ENCODE measurements around the gene ZNF513.

The ZNF513 gene

GRCh38 chr2:27409321-27410073, 29.0 kb upstream of the ZNF513 start, which contains the start of gene PPM1G:
PPM1G (minus strand) TSS chr2:27409591; CDS start chr2:27409422, 169 bp downstream.
- H3K9ac ChIP-seq (ENCODE audit: low read depth, low read length) = peak within 1 kb of the TSS; percentile 93
- H3K27ac ChIP-seq (ENCODE audit: low read length) = peak within 1 kb of the TSS; percentile 81
- no peaks in the 10 kb centered on the region for H3K27me3 ChIP-seq (ENCODE audit: insufficient read depth, low read length)
- peaks cover 24% of the 10 kb centered on the region; the same call in 1 of the 2 replicates for H3K36me3 ChIP-seq (ENCODE audit: insufficient read depth, low read depth, low read length)
- H3K9me3 ChIP-seq (ENCODE audit: insufficient read depth, low read depth, low read length) = no peaks in the 10 kb centered on the region
- peak within 1 kb of the TSS; percentile 85 for H3K4me3 ChIP-seq (ENCODE audit: low read length)
- H3K4me1 ChIP-seq (ENCODE audit: insufficient read depth, low read length) = no peaks in the 10 kb centered on the region

DNA sequence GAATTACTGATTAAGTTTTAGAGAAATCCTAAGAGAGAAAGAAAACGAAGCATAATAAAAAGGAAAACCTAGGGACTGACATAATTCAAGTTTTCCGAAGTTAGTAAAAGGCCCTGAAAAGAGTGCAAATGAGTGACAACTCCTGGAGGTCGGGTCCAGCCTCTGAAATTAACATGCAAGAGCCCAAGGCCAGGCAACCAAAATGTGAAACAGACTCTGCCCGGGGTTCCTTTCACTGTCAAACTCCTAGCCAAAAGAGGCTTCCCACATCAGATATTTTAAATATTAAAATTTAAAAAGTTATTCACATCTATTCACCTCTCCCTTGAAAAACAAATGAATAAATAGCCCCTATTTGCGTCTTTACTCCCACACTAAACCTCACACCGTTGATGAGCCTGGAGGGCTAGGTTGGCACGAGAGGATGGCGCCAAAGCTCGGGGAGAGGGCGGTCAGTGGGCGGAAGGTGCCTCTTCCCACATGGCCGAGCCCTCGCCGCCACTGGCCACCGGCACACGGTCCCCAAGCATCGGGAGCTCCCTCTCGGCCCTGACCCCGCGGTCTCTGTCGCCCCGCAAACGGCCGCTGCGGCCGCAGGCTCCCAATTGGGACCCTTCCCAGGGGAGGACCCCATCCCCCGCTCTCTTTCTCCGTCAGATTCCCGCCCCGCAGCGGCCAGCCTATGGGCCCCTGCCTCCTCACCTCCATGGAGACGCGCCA, 28.2 kb upstream of the ZNF513 start:
- H3K36me3 ChIP-seq (ENCODE audit: insufficient read depth, low read depth, low read length) = peaks cover 26% of the 10 kb centered on the region; the same call in 1 of the 2 replicates
- no peaks in the 10 kb centered on the region for H3K9me3 ChIP-seq (ENCODE audit: insufficient read depth, low read depth, low read length)
- no peaks in the 10 kb centered on the region for H3K27me3 ChIP-seq (ENCODE audit: insufficient read depth, low read length)
- no peaks in the 10 kb centered on the region for H3K4me1 ChIP-seq (ENCODE audit: insufficient read depth, low read length)
- peak overlapping the region; percentile 85 for H3K4me3 ChIP-seq (ENCODE audit: low read length)
- peak overlapping the region; percentile 81 for H3K27ac ChIP-seq (ENCODE audit: low read length)
- H3K9ac ChIP-seq (ENCODE audit: low read depth, low read length) = peak overlapping the region; percentile 93

DNA sequence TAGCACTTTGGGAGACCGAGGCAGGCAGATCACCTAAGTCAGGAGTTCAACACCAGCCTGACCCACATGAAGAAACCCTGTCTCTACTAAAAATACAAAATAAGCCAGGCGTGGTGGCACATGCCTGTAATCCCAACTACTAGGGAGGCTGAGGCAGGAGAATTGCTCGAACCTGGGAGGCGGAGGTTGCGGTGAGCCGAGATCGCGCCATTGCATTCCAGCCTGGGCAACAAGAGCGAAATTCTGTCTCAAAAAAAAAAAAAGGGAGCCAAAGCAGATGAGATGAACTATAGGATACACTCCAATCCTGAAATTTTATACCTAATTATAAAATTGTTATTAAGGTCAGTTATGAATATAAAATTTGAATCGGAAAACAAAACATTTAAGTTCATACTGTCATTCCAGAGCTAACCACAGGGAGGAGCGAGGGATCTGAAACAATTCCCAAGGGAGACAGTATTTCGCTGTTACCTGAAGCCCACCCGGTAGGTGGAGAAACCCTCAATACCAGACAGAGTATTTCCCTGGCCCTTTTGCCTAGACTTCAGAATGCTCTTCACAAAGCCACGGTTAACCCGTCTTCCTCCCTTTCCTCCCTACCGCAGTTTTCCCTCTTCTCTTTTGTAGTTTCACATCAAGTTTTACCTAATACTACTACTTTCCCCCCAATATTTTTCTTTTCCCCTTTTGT, 27.4 kb upstream of the ZNF513 start:
- no peak overlapping the region for H3K27ac ChIP-seq (ENCODE audit: low read length)
- no peaks in the 10 kb centered on the region for H3K9me3 ChIP-seq (ENCODE audit: insufficient read depth, low read depth, low read length)
- no peaks in the 10 kb centered on the region for H3K27me3 ChIP-seq (ENCODE audit: insufficient read depth, low read length)
- H3K9ac ChIP-seq (ENCODE audit: low read depth, low read length) = peak overlapping the region; percentile 93
- peaks cover 30% of the 10 kb centered on the region; the same call in 1 of the 2 replicates for H3K36me3 ChIP-seq (ENCODE audit: insufficient read depth, low read depth, low read length)
- peak overlapping the region; percentile 85 for H3K4me3 ChIP-seq (ENCODE audit: low read length)
- no peaks in the 10 kb centered on the region for H3K4me1 ChIP-seq (ENCODE audit: insufficient read depth, low read length)

DNA sequence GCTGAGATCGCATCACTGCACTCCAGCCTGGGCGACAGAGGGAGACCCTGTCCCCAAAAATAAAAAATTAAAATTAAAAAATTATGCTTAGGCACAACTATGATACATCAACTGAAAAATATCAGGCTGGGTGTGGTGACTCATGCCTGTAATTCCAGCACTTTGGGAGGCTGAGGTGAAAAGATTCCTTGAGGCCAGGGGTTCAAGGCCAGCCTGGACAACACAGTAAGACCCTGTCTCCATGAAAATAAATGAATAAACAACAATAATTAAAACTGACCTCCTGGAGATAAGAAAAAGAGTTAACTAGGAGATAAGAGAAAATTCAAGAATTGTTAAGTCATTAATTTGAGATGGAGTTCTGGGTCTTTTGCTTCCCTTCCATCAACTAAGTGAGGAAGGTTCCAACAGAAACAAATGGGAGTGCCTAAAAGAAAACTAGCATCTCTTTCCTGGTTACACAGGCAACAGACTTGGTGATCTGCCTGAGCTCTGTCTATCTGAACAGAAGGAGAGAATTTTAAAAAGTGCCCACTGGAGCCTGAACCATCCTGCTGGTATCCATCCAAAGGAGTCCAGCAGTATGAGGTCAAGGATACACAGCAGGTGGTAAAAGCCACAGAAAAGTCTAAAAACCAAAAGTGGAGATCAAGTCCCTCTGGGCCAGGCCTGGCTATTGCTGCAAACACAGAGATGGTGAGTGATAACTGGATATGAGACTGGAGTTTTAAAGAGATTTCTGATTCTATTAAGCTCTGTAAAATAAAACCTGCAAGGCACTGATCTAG, 20.0 kb upstream of the ZNF513 start:
- Histone ChIP-seq H3K9me3 (ENCODE audit: insufficient read depth, low read depth, low read length) (no peaks in the 10 kb centered on the region), H3K27ac (ENCODE audit: low read length) (no peak overlapping the region), H3K4me1 (ENCODE audit: insufficient read depth, low read length) (no peaks in the 10 kb centered on the region), H3K36me3 (ENCODE audit: insufficient read depth, low read depth, low read length) (peaks cover 26% of the 10 kb centered on the region; the same call in 1 of the 2 replicates), H3K27me3 (ENCODE audit: insufficient read depth, low read length) (no peaks in the 10 kb centered on the region), H3K4me3 (ENCODE audit: low read length) (no peak overlapping the region), H3K9ac (ENCODE audit: low read depth, low read length) (no peak overlapping the region)

DNA sequence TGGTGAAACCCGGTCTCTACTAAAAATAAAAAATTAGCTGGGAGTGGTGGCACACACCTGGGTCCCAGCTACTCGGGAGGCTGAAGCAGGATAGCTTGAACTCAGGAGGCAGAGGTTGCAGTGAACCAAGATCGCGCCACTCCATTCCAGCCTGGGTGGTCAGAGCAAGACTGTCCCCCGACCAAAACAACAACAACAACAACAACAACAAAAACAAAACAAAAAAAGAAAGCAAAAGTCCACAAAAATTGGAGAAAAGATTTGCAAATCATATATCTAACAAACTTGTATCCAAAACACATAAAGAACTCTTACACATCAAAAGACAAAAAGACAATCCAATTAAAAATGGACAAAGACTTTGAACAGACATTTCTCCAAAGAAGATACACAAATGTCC, 18.4 kb upstream of the ZNF513 start:
- H3K27ac ChIP-seq (ENCODE audit: low read length) = no peak overlapping the region
- peaks cover 19% of the 10 kb centered on the region; the same call in 1 of the 2 replicates for H3K36me3 ChIP-seq (ENCODE audit: insufficient read depth, low read depth, low read length)

GRCh38 chr2:27393225-27393624, 12.7 kb upstream of the ZNF513 start:
- no peak overlapping the region for H3K4me3 ChIP-seq (ENCODE audit: low read length)
- H3K36me3 ChIP-seq (ENCODE audit: insufficient read depth, low read depth, low read length) = peaks cover 21% of the 10 kb centered on the region
- H3K27me3 ChIP-seq (ENCODE audit: insufficient read depth, low read length) = no peaks in the 10 kb centered on the region
- H3K9ac ChIP-seq (ENCODE audit: low read depth, low read length) = no peak overlapping the region
- no peak overlapping the region for H3K27ac ChIP-seq (ENCODE audit: low read length)
- H3K4me1 ChIP-seq (ENCODE audit: insufficient read depth, low read length) = no peaks in the 10 kb centered on the region
- H3K9me3 ChIP-seq (ENCODE audit: insufficient read depth, low read depth, low read length) = no peaks in the 10 kb centered on the region

More for the DNA sequence above, 18.4 kb upstream of the ZNF513 start:
- no peak overlapping the region for H3K4me3 ChIP-seq (ENCODE audit: low read length)
- no peaks in the 10 kb centered on the region for H3K4me1 ChIP-seq (ENCODE audit: insufficient read depth, low read length)
- no peaks in the 10 kb centered on the region for H3K9me3 ChIP-seq (ENCODE audit: insufficient read depth, low read depth, low read length)
- H3K9ac ChIP-seq (ENCODE audit: low read depth, low read length) = no peak overlapping the region
- no peaks in the 10 kb centered on the region for H3K27me3 ChIP-seq (ENCODE audit: insufficient read depth, low read length)

GRCh38 chr2:27390822-27391679, 10.5 kb upstream of the ZNF513 start:
- no peak overlapping the region for H3K4me3 ChIP-seq (ENCODE audit: low read length)
- no peaks in the 10 kb centered on the region for H3K9me3 ChIP-seq (ENCODE audit: insufficient read depth, low read depth, low read length)
- peaks cover 31% of the 10 kb centered on the region for H3K36me3 ChIP-seq (ENCODE audit: insufficient read depth, low read depth, low read length)
- H3K4me1 ChIP-seq (ENCODE audit: insufficient read depth, low read length) = no peaks in the 10 kb centered on the region
- no peak overlapping the region for H3K27ac ChIP-seq (ENCODE audit: low read length)
- no peaks in the 10 kb centered on the region for H3K27me3 ChIP-seq (ENCODE audit: insufficient read depth, low read length)
- H3K9ac ChIP-seq (ENCODE audit: low read depth, low read length) = no peak overlapping the region

- Histone ChIP-seq H3K27me3 (ENCODE audit: insufficient read depth, low read length) (no peaks in the 10 kb centered on the region), H3K9me3 (ENCODE audit: insufficient read depth, low read depth, low read length) (no peaks in the 10 kb centered on the region), H3K27ac (ENCODE audit: low read length) (peak overlapping the region; percentile 97), H3K9ac (ENCODE audit: low read depth, low read length) (peak overlapping the region; percentile 87; the same call in 1 of the 2 replicates), H3K4me1 (ENCODE audit: insufficient read depth, low read length) (peaks cover 10% of the 10 kb centered on the region), H3K36me3 (ENCODE audit: insufficient read depth, low read depth, low read length) (peaks cover 82% of the 10 kb centered on the region), H3K4me3 (ENCODE audit: low read length) (peak overlapping the region; percentile 95; the same call in 1 of the 2 replicates)
Observed at GRCh38 chr2:27381577-27382181, 1.1 kb upstream of the ZNF513 start.

DNA sequence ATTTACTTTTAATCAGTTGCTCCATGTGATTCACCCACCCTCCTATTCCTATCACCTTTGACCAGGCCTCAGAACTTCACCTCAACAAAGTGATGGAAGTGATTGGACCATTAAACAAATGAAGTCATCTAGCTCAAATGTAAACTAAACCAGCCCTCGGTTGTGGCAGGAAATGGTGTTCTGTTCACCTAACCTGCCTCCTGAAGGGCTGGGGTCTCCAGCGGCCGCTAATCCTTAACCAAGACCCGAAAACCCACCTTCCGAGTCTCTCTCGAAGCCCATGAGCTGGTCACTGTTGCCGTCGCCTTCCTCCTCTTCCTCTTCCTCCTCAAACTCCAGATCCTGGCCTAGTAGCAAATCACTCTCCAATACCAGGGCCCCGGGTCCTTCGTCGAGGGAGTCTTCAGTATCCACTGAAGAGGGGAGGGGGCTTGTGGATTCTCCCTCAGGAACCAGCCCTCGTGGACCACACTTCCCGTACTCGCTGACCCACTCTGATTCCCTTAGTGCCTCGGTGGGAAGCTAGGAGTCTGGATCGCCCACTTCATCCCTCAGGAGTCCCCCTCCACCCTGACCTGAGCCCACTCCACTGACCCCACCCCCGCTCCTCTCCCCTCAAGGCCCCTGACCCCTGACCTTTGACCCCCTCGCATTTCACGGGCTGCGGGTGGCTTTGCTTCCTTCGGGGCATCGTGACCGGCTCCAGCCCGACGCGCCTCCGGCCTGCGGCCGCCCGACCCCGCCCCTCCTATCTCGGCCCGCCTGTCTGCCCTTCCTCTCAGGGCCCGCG, 503 bp downstream of the ZNF513 start:
- Histone ChIP-seq H3K9ac (ENCODE audit: low read depth, low read length) (peak overlapping the region; percentile 95), H3K36me3 (ENCODE audit: insufficient read depth, low read depth, low read length) (peaks cover 83% of the 10 kb centered on the region), H3K4me3 (ENCODE audit: low read length) (peak overlapping the region; percentile 95), H3K27ac (ENCODE audit: low read length) (peak overlapping the region; percentile 45), H3K4me1 (ENCODE audit: insufficient read depth, low read length) (peaks cover 10% of the 10 kb centered on the region), H3K9me3 (ENCODE audit: insufficient read depth, low read depth, low read length) (no peaks in the 10 kb centered on the region), H3K27me3 (ENCODE audit: insufficient read depth, low read length) (no peaks in the 10 kb centered on the region)

All from iPS-20b (cell line).